NCI-H2196 treated with DMSO at 0.1 percent for 48 hours (cell line): ENCODE measurements around the gene RENBP.

Source experiments
- DNase-seq: peaks from one replicate; lab custom pipeline; 2025; ENCODE audit not compliant: unreplicated experiment; lab: John Stamatoyannopoulos, UW

RENBP gene

DNA sequence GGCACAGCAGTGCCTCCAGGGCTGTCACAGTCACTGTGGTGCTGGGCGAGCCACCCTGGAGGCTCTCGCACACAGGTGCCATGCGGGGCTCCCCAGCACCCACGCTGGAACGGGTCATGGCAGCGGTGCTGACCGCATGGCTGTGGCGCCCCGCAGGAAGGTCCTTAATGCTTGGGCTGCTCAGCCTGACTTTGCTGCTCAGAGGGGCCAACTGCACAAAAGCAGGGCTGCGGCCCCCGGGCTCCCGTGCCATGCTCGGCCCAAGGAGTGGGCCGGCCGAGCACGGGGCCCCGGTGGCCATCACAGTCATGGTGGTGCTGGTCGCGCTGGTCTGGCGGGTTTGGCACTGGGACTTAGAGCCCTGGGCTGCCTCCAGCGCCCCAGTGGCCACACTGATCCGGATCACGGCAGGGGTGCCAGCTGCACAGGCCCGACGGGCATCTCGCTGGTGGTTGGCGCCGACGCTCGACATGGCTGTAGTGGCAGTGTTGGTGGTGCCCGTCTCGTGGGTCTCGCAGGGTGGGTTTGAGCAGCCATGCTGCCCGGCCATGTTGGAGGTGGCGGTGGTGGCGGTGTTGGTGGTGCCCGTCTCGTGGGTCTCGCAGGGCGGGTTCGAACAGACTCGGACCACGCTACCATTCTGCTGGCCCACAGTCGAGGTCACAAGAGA lies 10.2 kb upstream of the RENBP start:
- DNase-seq, result no peak

DNA sequence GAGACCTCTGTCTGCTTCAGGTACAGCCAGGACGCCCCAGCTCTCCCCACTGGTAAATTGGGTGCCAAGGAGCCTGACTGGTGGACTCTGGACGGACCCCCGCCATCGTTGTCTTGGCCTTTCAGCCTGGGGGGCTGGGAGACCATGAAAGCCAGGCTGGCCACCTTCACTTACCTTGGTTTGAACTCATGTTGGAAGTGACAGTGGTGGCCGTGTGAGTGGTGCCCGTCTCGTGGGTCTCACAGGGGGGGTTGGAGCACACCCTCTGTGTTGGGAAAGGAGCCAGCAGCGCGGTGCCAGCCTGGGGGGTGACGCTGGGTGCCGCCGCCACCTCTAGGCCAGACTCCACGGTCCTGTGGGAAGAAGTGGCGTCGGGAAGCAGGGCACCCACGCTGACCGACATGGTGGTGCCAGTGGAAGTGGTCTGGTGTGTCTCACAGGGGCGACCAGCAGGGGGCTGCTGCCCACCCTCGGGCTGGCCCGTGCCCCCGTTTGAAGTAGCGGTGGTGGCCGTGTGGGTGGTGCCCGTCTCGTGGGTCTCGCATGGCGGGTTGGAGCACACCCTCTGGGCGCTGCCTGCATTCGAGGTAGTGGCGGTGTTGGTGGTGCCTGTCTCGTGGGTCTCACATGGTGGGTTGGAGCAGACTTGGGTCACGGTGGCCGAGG lies 9.6 kb upstream of the RENBP start:
- DNase-seq, result no peak

GRCh38 chrX:153953342-153953830 lies 8.9 kb upstream of the RENBP start:
- peak; percentile 1 for DNase-seq

DNA sequence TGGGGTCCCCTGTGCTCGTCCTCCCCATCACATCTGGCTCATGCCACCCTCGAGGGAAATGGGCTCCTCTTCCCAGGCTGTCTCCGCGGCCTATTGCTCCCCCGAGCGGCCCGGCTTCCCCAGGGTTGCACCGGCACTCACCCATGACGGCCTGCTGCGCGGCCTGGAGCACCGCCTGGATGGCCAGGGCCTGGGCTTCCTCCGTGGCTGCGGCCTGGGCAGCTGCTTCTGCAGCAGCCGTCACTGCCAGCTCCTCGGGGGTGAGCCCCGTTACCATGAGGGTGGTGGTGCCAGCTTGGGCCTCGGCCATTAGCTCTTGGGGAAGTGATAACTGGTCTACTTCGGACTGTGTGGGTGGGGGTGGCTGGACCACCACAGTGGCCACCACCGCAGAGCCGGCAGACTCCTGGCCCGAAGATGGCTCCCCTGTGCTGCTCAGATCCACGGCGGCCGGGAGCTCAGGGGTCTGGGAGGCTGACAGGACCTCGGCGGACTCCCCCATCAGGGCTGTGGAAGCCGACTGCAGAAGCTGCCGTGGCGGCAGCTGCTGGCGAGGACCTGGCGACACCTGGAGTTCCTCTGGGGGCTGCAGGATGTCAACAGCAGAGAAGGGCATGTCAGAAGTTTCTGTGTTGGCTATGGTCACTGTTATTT lies 8.1 kb upstream of the RENBP start:
- no peak for DNase-seq

DNA sequence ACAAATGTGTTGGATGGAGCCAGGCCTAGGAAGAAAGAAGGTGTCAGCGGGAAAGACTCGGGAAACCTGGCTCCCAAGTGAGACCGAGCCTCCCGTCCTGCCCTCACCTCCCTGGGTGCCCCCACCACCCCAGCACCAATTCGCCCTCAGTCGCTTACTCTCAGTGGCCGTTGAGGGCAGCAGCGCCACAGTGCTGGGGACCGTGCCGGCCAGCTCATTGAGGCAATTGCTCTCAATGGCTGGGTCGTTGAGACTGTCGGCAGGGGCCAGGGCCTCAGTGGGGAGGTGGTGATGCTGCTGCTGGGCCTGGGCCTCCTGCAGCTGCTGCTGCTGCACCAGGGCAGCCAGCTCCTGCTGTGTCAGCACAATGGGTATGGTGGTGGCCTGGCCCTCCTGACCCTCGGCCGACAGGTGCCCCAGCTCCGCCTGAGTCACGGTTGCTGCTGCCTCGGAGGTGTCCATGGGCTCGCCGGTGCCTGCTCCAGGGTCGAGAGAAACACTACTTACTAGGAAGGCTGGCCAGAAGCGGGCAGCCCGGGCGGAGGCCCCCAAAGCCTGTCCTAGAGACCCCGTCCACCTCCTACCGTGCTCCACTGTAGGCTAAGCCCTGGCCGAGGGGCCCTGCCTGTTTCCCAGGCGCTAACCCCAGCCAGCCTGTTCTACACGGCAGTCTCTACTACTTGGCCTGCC lies 7.4 kb upstream of the RENBP start:
- DNase-seq, result no peak

DNA sequence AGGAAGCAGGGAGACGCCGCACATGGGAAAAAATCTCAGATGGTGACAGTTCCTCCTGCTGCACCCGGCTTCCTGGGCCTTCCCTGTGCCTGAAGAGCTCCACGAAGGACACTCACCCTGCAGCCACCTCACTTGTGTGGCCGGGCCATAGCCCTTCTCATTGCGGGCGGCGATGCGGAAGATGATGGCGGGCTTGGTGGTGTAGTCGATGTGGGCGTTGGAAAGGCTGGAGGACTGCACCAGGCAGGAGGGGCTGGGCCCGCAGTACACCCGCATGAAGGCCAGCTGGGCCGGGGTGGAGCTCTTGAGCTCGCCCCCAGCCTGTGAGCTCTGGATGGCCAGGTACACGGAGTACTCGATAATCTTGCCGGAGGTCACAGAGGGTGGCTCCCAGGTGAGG lies 5.7 kb upstream of the RENBP start:
- no peak for DNase-seq

GRCh38 chrX:153948847-153949805 lies 4.7 kb upstream of the RENBP start:
- no peak for DNase-seq

GRCh38 chrX:153948002-153948466 lies 3.6 kb upstream of the RENBP start:
- DNase-seq, result no peak

- DNase-seq, result peak; percentile 31
Observed at GRCh38 chrX:153947009-153947769, 2.7 kb upstream of the RENBP start.

GRCh38 chrX:153945956-153946943 lies 1.8 kb upstream of the RENBP start:
- no peak for DNase-seq

DNA sequence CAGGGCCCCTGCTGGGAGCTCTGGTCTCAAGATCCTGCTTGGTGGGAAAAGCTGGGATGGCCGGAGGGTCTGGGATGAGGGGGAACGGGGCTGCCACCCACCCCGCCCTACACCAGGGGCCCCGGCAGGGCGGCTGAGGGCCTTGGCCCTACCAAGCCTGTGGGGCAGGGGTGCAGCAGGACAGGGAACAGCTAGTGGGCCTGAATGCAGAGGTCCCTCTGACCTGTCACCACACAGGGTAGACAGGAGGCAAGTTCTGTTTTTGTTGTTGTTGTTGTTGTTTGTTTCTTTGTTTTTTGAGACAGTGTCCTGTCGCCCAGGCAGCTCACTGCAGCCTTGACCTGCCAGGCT lies 332 bp upstream of the RENBP start:
- DNase-seq, result no peak

DNA sequence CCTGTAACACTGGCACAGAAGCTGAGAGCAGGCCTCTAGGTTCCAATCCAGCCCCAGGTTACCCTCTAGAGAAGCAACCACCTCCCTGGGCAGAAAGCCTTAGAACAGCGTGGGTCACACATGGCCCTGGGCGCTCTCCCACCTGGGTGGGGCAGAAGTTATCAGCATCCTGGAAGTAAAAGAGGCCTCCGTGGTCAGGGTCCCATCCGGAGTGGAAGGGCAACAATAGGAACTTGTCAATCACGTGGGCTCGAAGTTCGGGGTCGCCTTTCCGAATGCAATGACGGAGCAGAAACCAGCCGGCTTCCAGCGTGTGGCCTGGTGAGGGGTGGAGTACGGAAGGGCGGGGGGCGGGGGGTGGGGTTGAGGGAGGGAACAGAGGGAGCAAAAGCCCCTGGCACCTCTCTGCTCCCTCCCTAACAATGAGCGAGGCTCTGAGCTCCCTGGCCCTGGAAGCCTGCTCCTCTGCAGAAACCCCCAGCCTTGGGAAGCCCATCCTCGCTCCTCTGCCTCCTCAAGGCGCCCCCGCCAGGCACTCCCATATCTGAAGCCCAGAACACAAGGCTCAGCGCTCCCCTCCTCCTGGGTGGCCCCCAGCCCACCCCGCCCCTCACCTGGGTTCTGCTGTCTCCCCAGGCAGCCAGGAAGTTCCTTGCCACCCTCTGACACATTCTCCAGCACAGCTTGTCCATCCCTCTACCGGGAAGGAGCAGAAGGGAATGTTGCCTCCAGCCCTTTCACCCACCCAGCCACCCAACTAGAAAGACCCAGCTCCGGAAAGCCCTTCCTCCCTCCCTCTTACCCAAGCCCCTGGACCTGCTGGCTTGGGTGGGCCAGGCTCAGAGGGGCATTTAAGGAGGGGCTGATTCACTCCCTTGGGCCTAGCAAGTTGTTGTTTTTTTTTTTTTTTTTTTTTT lies 2.8 kb downstream of the RENBP start:
- DNase-seq, result no peak

DNA sequence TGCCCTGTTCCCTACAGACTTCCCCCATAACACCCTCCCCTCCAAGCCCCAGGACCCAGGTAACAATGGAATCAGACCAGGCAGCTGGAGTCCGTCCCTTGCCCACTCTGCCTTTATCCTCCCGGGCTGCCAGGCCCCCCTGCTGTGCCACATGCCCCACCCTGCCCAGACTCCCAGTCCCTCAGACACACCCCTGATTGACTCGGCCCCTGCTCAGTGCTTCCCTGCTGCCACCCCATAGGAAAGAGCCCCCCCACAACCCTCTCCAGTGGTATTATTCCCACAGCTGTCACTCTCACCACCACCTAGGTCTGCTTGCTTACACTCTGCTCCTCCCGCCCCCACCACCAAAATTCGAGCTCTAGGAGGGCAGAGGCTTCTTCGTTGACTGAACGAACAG lies 4.9 kb downstream of the RENBP start:
- no peak for DNase-seq

GRCh38 chrX:153938226-153938786 lies 6.1 kb downstream of the RENBP start:
- DNase-seq, result no peak

DNA sequence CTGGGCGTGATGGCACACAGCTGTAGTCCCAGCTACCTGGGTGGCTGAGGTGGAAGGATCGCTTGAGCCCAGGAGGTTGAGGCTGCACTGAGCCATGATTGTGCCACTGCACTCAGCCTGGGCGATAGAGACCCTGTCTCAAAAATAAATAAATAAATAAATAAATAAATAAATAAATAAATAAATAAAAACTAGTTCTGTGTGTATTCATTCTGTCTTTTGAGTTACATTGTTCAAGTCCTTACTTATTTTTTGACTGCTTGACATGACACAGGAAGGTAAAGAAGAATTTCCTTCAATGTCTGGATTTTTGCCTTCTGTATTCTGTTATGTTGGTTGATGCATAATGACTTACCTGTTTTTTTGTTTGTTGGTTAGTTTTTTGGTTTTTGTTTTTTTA lies 7.4 kb downstream of the RENBP start:
- DNase-seq, result no peak

- DNase-seq, result no peak
Observed at GRCh38 chrX:153935326-153935851, 9.1 kb downstream of the RENBP start.

DNA sequence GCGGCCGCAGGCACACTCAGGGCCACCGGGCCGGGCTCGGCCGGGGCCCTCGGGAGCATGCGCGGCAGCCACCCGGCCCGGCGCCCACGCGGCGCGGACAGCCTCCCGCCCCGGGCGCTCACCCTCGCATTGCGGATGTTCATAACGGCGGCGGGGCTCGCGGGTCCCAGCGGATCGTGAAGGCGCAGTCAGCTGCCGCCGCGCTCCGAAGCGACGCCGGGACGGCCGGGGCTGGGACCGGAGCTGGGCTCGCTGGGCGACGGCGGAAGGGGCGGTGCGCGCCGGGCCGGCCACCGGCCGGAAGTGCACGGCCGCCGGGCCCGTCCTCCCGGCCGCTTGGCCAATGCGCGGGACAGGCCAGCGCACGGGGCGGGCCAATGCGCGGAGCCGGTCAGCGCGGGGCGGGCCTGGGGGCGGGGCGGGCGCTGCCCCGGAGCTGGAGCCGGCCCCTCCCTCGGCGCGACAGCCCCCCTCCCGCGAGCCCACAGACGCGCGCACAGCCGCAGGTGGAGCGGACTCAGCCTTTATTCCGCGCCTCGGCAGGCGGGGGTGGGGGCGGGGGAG lies 9.6 kb downstream of the RENBP start, which contains the start of gene NAA10:
Gene NAA10, minus strand, starts transcription at position 276 of the 564 bp plus-strand sequence. Its CDS starts 133 bp downstream, at position 143.
- DNase-seq, result peak; percentile 56
